GM12872 (cell line): ENCODE measurements around the gene CD46.

ENCODE experiments used
- CTCF ChIP-seq: IDR thresholded peaks from 3 replicates; pipeline ENCODE4 v1.5.1; 2011; ENCODE audit warnings: low read depth, mild to moderate bottlenecking, low read length, moderate library complexity; ENCODE audit not compliant: insufficient read depth

The CD46 gene

DNA sequence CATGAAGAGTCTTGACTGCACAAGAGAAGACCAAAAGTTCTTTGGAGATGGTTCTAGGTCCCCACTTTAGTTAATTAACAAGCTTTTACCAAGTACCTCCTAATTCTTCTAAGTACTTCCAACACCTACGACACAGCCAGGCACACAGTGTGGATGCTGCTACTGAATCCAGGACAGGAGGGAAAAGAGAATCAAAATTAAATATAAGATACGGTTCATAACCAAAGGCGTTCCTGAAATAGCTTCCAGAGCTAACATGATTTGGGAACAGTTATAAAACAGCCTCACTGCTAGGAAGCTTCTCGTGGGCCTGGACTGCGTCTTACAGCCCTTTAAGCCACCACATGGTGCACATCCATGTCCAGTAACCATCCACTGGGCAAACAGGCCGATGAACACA, 84.1 kb downstream of the CD46 start:
- no peak for TF ChIP-seq CTCF

DNA sequence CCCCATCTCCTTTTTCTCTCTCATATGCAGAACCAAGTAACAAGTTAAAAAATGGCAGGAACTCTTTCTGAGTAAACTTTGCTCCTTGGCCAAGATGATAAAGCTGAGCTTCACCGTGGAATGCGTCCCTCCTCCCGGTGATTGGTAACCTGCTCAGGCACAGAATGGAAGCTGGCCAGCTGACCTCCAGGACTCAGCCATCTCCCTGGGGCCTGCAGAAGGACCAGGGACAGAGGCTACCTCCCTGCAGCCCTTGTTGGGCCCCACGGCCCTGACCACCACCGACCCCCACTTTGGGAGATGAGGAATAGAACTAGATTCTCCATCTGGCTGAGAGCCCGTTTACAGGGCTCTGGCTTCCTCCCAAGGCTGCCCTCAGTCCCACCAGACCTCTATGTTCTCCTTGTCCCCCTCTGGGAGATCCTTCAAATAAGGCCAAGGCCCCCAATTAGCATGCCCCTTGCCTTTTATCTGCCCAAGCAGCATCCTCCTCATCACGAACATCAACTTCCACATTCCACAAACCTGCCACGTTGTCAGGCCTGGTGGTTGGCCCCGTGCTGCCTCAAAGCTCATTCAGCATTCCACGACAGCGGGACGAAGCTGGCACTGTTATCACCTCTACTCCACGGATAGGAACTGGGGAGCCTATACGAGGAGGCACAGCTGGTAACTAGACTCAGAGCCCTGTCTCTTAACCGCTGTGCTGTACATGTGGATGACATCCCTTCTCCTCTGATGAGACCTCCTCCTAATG, 84.9 kb downstream of the CD46 start:
- no peak for TF ChIP-seq CTCF

DNA sequence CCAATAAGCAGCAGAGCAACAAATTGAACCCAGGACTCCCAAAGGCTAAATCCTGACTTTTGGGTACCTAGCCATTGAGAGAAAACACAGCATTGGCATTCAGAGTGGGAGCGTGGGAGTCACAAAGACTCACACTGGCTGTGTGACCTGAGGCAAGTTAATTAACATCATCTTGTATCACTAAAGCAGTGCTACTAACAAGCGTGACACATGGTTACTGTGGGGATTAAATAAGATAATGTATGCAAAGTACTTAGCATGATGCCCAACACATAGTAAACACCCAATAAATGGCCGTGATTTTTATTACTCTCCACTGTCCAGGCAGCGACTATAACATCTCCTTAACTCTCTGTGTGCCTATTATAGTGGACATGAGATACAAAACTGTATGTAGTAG, 85.8 kb downstream of the CD46 start:
- TF ChIP-seq CTCF: no peak

DNA sequence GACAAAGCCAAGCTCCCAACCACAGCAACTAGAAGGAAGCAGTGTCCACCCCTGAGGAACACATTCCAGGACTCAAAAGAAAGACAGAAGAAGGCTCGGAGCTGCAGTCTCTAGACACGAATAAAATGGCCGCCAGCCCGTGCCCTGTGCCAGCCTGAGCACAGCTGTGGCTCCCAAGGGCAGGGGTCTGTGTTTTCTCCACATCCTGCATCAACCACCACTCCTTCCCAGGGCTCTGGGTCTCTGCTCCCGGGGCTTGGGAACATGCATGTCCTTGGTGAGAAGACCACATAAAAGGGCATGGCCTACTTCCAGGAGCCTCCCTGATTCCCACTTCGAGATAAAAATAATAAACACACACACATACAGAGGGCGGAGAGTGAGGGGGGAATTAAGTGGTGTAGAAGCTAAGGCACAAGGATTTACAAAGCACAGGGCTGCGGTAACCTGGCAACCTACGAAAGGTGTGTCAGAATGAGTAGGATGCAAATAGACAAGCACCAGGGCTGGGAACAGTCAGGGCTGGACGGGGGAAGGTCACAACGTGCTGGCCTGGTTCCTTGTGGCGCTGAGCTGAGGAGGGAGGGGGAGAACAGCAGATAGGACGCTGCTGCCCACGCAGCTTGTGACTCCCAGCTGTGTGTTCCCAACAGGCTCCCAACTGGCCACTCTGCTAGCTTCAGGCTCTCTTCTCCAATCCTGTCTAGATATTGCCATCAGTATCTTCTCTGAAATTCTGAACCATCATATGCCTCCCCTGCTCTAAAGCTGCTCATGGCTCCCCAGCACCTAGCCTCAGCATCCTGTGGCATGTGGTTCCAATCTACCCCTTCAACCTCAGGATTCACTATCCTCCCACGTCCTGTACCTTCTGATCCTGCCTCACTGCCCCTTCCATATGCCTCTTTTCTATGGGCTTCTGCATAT, 86.6 kb downstream of the CD46 start:
- no peak for TF ChIP-seq CTCF

- no peak for TF ChIP-seq CTCF
These were observed 87.2 kb downstream of the CD46 start for GRCh38 chr1:207839083-207839413.

GRCh38 chr1:207840380-207840779, 88.5 kb downstream of the CD46 start:
- TF ChIP-seq CTCF: no peak

DNA sequence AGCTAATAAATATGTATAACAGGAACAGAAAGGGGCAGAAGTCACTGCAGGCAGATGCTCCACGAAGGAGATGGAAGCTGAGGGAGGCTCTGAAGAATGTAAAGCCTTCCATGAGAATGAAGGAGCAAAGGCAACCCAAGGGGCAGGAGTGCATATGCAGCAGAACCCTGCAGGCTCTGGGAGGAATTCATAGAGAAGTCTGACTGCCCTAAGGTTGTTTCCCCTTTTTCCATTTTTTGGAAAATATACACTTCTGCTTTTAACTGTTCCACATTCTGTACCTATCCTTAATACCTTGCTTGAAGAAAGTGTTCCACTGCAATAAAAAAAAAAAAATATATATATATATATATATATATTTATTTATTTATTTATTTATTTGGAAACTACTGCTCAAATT, 89.4 kb downstream of the CD46 start:
- TF ChIP-seq CTCF: no peak
